HG03103 (cell line): ENCODE measurements around the gene UNC45A.
"Not testable (repeated sequence)": the region's sequence is repeated elsewhere in the genome, so short reads cannot be mapped to it uniquely, and the experiment has no call there.

ENCODE experiments used
- ATAC-seq: cut with Tn5 transposase; IDR thresholded peaks from one replicate; pipeline ENCODE4 v1.9.1; 2021; ENCODE audit warnings: low read depth; ENCODE audit not compliant: unreplicated experiment

Gene UNC45A

DNA sequence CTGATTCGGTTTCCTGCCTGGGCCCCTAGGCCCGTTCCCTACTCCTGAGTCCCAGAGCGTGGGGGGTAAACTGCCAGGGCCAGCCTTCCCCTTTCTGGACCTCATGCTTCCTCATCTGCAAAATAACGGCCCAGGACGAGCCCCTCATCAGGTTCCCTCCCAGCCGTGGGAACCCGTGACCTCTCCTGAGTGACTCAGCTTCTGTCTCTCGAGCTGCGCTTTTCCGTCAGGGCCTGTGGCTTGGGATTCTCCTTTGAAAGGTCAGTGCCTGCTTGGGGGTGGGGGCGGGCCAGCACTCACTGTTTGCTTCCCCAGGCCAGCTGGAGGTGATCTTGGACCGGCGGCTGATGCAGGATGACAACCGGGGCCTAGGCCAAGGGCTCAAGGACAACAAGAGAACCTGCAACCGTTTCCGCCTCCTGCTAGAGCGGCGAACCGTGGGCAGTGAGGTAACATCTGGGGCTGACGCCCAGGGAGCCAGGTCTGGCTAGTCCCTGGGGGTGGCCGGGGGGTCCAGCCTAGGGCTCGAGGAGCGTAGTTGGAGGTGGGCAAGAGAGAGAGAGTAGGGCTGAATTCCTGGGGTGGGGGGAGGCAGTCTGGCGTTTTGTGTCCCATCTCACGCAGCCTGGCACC lies 19.2 kb upstream of the UNC45A start:
- ATAC-seq = no peak

DNA sequence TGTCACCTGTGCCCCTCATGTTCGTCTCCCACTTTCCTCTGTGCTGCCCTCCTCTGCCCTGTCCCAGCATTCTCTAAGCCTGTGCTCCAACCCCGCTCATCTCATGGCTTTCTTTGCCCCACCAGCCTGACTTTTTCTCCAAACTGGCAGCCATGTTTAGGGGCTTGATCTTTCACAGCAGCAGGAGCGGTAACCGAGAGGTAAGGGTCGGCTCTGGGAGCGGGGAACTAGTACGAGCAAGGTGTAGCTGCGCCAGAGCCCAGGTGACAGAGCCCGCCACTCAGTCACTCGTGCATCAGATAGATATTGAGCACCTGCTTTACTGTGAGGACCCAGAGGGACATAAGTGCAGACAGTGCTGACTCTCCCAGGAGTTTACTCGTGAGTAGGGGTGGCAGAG lies 18.6 kb upstream of the UNC45A start:
- ATAC-seq = no peak

DNA sequence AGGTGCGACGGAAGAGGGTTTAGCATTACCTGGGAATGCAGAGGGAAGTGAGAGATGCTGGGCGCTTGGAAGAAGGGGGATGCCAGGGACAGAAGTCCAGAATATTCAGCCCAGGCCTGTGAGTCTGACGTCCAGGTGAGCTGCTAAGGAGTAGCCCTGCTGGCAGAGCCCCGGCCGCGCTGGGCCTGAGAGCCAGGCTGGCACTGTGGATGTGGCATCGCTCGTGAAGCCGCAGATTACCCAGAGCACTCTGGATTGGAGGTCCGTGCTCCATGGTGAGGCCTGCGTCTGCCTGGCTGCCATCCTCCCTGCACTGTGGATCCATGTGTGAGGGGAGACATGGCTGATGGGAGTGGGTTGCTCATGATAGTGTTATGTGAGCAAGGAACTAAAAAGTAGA lies 17.5 kb upstream of the UNC45A start:
- no peak for ATAC-seq

DNA sequence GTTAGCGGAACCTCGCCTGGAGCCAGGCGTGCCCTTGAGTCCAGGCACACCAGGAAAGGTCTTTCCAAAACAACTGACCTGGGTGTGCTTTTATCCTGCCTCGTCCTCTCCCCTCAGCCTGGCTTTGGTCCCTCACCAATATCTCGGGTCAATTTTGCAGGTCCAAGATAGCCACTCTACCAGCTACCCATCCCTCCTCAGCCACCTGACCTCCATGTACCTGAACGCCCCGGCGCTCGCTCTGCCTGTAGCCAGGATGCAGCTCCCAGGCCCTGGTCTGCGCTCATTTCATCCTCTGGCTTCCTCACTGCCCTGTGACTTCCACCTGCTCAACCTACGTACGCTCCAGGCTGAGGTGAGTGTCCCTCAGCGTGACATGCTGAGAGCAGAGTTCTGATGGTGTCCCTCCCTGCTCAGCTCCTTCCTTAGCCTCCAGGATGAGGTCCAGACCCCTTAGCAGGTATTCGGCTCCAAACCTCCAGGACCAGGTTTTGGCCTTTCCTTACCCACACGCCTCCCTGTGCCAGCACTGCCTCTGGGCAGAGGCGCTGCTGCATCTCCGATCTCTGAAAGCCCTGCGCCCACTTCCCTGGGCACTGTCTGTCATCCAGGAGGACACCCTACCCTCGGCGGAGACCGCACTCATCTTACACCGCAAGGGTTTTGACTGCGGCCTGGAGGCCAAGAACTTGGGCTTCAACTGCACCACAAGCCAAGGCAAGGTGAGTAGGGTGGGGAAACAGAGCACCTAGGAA lies 16.9 kb upstream of the UNC45A start:
- no peak for ATAC-seq

DNA sequence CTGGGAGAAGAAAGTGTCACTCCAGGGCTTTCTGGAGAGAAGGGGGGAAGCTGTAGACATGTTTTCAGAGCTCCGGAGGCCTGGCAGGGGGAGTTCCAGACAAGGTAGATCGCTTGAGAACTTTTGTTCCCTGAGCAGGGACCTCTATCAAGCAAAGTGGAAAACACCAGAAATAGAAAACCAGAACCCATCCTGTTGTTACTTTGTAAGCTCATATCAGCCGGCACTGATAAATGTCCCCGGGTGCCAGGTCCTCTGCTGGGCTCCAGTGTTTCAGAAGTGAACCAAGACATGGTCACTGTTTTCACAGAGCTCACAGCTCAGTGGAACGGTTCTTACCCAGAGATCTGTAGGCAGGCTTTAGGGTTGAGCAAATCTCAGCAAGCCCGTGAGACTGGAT lies 16.2 kb upstream of the UNC45A start:
- no peak for ATAC-seq

DNA sequence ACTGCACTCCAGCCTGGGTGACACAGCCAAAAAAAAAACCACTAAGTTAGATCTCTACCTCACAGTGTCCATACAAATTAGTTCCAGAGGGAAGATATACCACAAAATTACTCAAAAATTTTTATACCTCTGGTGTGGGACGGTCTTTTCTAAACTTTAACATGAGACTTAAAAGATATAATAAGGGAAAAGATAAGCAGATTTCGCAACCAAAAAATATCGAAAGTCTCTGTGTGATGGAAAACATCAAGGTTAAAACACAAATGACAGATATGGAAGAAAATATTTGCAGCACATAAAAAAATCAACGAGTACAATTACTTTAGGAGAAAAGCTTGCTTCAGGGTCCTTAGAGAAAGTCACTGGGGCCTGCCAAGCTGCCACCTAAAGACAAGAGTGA lies 13.2 kb upstream of the UNC45A start:
- no peak for ATAC-seq

DNA sequence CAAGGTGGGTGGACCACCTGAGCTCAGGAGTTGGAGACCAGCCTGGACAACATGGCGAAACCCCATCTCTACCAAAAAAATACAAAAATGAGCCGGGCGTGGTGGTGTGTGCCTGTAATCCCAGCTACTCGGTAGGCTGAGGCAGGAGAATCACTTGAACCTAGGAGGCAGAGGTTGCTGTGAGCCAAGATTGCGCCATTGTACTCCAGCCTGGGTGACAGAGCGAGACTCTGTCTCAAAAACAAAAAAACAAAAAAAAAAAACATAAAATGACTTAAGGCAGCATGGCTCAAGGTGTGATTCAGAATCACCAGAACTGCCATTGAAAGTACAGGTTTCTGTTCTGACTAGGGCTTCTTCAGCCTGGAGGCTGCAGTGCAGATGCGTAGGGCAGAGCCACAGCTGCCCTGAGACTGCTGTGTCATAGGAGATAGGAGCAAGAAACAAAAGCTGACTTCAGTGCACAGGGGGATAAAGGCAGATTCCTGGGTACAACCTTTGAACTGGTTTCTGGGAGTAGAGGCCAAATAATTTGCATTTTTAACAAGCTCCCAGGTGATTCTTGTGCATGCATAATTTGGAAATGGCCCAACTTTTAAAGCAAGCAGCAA lies 12.3 kb upstream of the UNC45A start:
- ATAC-seq = peak; percentile 70

DNA sequence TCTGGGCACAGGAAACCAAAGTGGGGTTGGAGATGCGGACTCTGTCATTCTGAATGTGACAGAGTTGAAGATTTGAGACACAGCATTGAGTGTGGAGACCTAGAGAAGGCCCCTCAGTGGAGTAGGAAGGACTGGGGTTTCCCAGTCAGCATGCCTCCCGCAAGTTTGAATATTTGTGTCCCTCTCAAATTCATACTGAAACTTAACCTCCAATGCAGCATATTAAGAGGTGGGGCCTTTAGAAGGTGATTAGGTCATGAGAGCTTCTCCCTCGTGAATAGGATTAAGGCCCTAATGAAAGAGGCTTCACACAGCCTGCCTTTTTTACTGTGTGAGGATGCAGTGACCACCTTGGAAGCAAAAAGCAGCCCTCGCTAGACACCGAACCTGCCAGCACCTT lies 10.7 kb upstream of the UNC45A start:
- ATAC-seq = peak; percentile 61

DNA sequence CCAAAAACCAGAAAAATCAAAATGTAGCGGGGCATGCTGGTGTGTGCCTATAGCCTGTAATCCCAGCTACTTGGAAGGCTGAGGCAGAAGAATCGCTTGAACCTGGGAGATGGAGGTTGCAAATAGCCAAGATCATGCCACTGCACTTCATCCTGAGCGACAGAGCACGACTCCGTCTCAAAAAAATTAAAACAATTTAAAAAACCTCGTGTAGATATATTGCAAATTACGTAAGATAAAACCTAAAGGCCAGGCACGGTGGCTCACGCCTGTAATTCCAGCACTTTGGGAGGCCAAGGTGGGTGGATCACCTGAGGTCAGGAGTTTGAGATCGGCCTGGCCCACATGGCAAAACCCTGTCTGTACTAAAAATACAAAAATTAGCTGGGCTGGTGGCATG lies 8.3 kb upstream of the UNC45A start:
- not testable (repeated sequence) for ATAC-seq

DNA sequence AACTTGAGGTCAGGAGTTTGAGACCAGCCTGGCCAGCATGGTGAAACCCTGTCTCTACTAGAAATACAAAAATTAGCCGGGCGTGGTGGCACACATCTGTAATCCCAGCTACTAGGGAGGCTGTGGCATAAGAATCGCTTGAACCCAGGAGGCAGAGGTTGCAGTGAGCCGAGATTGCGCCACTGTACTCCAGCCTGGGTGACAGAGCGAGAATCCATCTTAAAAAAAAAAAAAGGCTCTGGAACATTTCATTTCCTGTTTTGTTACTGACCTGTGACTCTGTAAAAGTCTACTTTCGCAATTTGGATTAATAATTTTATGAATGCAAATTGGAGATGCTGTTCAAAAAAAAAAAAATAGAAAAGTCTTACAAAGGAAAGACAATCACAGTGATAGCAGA lies 7.0 kb upstream of the UNC45A start:
- ATAC-seq = not testable (repeated sequence)

DNA sequence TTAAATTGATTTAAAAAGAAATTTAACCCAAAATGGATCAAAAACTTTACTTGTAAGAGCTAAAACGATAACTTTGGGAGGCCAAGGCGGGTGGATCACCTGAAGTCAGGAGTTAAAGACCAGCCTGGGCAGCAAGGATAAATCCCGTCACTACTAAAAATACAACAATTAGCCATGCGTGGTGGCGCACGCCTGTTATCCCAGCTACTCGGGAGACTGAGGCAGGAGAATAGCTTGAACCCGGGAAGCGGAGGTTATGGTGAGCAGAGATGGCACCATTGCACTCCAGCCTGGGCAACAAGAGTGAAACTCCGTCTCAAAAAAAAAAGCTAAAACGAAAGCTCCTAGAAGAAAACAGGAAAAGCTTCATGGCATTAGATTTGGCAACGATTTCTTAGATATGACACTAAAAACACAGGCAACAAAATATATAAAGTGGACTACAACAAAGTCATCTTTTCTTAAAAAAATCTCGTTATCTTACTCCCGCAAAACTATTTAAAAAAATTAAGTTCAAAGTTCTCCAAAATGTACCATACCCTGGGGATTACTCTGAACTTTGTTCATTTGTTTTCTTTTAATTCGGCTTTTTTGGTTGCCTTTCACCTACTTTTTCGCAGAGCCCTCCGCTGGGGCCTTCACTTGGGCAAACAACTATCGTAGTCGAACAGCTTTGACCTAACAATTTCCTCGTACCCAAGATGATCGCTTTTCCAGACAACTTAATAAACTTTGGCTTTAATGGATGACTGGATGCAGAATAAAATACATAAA lies 5.7 kb upstream of the UNC45A start:
- ATAC-seq = no peak

DNA sequence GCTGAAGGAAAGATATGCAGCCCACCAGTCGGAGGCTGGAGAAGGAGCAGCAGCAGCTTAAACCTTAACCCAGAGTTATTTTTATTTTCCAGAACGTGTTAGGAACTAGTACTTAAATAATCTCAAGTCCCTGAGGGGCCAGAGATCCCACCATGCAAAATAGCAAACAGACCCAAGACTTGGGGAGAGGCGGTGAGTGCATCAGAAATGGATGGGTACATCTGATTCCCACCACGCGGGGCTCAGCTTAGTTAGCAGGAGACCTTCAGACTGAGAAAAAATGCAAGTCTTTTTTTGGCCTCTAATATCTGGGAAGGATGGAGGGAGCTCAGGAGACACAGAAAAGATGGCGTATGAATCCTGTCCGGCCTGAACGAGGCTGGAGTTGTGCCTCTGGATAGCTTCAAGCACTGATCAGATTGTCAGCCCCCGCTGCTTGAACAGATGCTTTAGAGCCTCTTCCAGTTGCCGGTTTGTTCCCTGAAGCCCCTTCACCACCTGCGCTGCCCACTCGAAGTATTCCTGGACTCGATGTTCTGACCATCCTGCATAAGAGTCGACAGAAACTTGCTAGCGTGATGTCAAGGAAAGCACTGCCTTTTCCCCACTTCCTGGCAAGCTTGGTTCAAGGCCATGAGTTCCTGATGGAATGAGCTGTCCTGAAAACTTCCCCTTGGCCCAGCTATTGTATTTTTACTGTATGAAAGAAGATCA lies 4.1 kb upstream of the UNC45A start:
- ATAC-seq = no peak

DNA sequence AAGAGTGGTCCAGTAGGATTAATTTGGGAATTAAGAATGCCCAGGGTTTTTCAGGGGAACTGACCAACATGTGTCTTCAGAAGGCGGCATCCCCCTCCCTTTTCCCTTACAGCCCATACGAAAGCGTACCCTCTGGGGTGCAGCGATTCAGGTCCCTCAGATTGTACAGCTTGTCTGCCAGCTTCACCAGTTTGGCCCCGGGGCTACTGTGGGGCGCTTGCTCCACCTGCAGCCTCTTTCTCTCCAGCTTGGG lies 3.6 kb upstream of the UNC45A start:
- no peak for ATAC-seq

DNA sequence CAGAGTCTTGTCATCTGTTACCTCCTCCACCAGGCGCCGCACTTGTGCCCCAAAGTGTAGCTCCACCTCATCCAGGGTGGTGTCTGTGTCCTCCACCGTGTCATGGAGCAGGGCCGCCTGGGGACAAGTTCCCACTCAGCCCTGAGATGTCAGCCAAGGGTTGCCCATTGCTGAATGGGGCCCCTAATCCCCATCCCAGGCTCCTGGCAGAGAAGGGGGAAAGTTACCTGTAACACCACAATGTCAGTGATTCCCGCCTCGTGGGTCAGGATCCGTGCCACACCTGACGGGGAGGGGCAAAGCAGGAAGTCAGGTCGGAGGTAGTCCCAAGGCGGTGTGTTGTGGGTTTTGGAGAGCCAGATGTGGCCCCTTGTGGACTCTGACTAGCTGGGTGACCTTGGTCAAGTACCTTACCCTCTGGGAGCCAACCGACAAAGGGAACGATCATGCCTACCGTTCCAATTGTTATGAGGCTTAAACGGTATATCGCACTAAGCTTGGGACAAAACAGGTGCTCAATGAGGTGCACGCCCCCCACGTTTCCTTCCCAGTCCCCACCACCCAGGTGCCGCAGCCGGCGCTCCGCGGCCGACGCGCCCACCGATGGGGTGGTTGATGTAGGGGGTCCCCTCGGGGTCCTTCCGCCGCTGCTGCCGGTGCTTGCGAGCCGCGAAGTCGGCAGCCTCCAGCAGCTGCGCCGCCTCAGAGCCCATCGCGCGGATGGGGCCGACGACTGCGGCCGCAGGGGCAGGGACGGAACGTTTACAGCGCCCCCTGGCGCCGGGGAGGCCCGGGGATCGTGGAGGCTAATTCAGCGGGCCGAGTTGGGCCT lies 3.0 kb upstream of the UNC45A start, which contains the start of gene HDDC3:
HDDC3 (minus strand) TSS at position 722 of the 832 bp plus-strand sequence; CDS start at position 713, 9 bp downstream.
- ATAC-seq = peak; percentile 33

DNA sequence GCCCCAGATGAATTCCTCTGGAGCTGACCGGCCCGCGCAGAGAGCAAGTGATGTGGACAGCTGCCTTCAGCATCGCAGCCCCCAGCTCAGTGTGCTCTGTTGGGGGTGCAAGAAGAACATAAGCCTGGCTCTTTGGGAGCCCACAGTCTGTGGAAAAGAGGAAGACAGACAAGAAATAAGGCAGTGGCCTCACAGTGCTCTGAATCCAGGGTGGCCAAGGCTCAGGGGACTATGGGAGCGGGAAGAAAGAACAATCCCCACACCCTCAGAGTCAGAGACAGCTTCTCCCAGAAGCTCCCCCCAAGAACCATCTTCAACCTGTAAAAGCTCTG lies 2.5 kb upstream of the UNC45A start:
- no peak for ATAC-seq

DNA sequence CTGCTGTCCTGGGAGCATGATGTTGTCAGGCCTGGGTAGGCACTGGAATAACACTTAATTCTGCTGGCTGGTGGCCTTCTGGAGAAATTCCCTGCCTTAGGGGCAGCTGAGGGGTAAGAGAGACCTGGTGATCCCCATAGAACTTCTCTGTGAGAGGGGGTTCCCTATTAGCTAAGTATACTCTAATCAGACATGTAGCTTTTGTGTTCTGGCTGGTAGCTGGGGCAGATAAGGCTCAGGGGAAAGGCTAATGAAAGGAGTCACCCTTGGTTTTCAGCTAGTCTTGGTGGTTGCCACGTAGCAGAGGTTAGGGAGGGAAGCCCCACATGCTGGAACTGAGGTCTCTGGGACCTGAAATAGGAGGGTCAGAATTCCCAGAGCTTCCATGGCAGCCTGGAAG lies 1.8 kb upstream of the UNC45A start:
- ATAC-seq = no peak

DNA sequence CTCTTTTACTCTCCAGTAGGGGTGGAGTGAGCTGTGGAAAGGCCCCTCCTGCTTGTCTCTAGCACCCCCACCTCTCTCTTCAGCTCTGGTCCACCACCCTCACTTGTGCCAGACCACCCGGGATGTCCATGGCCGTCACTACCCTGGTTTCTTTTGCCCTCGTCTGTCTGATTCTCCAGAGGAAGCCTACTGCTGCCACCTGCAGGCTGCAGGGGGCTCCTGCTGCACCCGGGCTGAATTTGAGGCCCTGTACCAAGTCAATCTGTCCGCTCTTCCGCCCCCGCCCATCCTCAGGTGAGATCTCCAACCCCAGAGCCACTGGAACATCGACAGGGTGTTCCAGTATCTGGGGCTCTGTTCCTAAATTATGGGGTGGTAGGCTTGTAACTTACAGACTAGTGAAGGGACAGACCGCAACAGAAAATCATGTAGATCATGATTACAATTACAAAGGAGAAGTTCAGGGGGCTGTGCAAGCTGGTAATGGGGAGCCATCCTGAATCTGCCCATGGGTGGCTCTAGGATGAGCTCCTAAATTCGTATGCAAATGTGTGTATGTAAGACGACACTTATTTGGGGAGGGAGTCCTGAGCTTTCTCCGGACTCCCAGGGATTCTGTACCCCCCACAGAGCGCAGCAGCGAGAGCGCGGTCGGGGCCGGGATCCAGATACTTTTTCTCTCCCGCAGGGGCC lies 683 bp upstream of the UNC45A start:
- ATAC-seq = peak; percentile 34

DNA sequence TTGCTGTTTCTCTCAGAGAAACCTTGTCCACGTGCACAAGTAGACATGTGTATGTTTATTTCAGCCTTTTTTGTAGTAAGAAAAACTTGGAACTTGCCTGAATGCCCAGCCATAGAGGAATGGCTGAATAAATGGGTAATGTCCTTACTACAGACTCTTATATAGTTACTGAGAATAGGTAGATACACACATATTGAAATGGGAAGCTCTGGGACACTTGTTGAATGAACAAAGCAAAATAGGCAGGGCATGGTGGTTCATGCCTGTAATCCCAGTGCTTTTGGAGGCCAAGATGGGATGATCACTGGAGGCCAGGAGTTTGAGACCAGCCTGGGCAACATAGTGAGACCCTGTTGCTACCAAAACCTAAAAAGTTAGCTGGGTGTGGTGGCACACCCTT lies 1.7 kb downstream of the UNC45A start:
- ATAC-seq = no peak

DNA sequence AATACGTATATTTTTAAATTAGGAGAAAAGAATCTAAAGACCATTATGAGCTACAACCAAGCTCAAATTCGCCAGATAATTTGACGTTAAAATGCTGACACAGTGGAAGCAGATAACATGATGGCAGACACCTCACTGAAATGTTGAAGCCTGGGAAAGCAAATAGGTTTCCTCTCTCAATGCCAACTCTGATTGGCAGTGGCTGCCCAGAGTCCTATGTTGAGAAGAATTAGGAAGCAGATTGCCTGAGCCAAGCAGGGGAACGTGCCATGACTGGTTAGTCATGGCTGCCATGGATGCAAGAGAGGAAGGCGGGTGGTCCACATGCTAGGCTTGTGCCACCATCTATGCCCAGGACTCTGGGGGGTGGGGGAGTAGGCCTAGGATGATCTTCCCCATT lies 3.2 kb downstream of the UNC45A start:
- ATAC-seq = no peak

DNA sequence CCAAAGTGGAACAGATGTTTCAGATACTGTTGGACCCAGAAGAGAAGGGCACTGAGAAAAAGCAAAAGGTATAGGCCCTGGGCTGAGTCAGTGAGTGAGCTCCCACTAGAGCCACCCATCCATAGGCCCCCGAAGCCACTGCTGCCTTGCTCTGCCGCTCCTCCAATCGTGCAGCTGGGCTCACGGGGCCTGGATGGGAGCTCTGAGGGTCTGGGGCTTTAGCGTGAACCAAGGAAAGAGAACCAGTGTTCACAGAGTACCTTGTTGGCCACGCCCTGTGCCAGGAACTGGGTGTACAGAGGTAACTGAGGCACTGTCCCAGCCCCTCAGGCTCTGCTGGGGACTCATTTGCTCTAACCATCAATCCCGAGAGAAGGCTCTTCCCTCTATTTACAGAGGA lies 4.7 kb downstream of the UNC45A start:
- no peak for ATAC-seq
